Stimulated activated CD8-positive, alpha-beta memory T cell treated with anti-CD3 and anti-CD28 coated beads, Interleukin-12 subunit alpha, Interleukin-12 subunit beta, amount 100 ng/mL, for 24 hours (primary cell): ENCODE results near the gene TTI1.
A peak's percentile ranks its signal among the peaks of the same experiment; 100 is the strongest.

Source experiments
- DNase-seq: peaks from one replicate; pipeline ENCODE4 v3.0.0-alpha.2; 2020; ENCODE audit errors: extremely low read depth

The TTI1 gene

DNA sequence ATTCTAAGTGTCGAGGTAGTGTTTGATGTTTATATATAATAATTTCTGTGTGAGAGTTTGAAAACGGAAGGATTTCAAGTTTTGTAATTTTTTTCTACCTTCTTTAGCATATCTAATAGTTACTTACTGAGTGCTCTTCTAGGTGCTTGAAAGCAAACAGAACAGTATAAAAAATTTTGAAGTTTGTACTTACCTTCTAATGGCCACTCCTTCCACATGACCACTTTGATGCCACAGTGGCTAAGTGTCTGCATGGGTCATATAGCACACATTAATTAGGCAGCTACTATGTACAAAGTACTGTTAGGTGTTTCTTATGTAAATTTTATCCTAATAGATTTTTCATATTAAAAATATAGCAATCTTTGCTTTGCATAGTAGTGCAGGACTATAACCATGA is 21.4 kb upstream of the TTI1 start:
- no peak for DNase-seq

- DNase-seq = no peak
Measured at GRCh38 chr20:38052870-38053269, 19.6 kb upstream of the TTI1 start.

DNA sequence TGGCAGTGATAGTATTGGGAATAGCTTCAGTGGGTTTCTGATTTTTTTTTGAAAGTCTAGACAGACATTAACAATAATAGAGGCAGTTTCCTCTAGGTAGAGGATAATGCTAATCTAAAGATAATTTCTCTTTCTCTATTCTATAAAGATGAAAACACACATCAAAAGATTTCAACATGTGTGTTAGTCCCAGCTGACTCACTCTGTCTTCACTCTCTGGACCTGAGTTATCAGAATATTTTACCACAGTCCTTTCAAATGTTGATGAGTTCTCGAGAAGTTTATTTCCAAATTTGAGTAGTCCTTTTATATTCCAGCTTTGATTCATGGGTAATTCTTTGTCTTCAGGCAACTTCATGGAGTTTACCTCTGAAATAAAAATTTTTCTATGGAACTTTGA is 17.4 kb upstream of the TTI1 start:
- no peak for DNase-seq

- no peak for DNase-seq
Measured at GRCh38 chr20:38049800-38050199, 16.5 kb upstream of the TTI1 start.

- no peak for DNase-seq
Measured at GRCh38 chr20:38046572-38046971, 13.3 kb upstream of the TTI1 start.

GRCh38 chr20:38044685-38045084 is 11.4 kb upstream of the TTI1 start:
- no peak for DNase-seq

DNA sequence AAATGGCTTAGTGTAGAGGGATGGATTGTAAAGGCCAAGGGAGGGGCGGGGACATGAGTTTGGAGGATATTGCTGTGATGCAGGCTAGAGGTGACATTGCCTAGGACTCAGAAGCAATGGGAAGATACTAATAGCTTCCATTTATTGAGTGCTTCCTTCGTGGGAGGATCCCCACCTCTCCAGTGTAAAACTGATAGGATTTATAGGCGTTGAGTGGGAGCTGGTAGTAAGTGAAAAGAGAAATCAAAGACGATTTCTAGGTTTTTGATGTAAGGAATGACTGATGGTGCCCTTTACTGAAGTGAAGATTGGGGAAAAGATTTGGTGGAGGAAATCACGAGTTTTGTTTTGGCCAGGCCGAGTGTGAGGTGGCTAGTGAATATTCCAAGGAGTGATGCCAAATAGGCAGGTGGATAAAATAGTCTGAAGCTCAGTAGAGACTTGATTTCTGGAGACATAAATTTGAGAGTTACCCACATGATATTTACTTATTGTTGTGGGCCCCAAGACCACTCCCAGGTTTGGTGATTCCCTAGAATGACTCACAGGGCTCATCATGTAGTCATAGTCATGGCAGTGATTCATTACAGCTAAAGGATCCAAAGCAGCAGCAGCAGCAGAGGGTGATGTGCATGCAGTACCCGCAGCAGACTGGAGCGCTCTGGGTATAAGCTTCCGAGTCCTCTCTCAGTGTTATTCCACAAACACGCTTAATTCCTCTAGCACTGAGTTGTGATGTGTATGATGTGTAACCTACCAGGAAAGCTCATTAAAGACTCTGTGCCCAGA is 10.4 kb upstream of the TTI1 start:
- DNase-seq = no peak

- no peak for DNase-seq
Measured at GRCh38 chr20:38040276-38040675, 7.0 kb upstream of the TTI1 start.

- no peak for DNase-seq
Measured at GRCh38 chr20:38036366-38036765, 3.1 kb upstream of the TTI1 start.

- no peak for DNase-seq
Measured at GRCh38 chr20:38034961-38035360, 1.7 kb upstream of the TTI1 start.

GRCh38 chr20:38034108-38034649 is 923 bp upstream of the TTI1 start:
- no peak for DNase-seq

DNA sequence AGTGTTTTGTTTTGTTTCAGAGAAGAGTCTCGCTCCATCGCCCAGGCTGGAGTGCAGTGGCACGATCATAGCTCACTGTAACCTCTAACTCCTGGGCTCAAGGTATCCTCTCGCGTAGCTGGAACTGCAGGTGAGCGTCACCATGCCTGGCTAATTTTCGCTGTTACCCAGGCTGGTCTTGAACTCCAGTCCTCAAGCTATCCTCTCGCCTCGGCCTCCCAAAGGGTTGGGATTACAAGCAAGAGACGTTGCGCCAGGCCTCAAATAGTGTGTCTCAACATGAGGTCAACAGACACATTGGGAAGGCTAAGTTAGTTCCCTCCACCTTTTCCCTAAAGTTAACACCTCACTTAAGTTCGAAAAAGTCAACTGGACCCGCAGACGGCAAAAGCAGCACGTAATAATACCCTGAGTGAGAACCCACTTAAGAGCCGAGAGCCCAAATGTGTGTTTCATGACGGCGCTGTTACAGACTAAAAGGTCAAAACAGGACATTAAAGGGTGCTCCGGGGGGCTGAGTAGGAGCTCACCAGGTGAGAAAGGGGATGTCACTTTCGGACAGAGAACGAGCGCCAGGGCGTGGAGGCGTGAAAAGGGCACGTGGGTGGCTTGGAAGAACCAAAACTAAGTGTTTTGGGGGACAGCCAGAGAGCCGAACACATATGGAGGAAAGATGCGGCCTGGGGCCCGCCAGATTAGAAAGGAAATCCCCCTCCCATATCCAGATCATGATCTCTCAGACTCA is 499 bp downstream of the TTI1 start:
- DNase-seq = peak; percentile 31

DNA sequence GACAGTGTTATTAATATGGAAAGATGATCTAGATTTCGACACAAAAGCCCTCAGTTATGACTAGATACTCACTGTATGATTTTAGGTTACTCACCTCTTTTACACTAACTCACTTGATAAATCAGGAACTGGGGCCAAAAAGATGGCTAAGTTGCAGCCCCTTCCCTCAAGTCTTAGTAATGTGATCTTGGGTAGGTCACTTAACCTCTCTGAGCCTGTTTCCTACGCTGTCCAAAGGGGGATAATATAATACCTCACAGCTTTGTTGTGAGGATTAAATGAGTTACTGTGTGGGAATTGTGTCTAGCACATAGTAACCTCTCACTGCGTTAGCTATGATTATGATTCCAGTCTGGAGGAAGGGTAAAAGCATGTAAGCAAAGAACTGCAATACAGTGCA is 1.3 kb downstream of the TTI1 start:
- no peak for DNase-seq

DNA sequence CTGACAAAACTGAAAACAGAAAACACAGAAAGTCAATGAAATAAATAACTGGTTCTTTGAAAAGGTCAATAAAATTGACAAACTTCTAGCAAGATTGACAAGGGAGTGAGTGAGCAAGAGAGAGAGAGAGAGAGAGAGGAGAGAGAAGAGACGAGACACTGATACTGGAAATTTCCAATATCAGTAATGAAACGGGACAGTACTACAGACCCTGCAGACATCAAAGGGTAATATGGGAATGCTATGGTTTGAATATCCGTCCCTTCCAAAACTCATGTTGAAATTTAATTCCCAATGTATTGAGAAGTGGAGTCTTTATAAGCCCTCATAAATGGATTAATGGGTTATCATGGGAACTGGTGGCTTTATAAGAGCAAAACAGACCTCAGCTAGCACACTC is 3.8 kb downstream of the TTI1 start:
- no peak for DNase-seq

- DNase-seq = no peak
Measured at GRCh38 chr20:38024496-38024895, 8.8 kb downstream of the TTI1 start.

- DNase-seq = no peak
Measured at GRCh38 chr20:38023181-38024001, 9.9 kb downstream of the TTI1 start.

DNA sequence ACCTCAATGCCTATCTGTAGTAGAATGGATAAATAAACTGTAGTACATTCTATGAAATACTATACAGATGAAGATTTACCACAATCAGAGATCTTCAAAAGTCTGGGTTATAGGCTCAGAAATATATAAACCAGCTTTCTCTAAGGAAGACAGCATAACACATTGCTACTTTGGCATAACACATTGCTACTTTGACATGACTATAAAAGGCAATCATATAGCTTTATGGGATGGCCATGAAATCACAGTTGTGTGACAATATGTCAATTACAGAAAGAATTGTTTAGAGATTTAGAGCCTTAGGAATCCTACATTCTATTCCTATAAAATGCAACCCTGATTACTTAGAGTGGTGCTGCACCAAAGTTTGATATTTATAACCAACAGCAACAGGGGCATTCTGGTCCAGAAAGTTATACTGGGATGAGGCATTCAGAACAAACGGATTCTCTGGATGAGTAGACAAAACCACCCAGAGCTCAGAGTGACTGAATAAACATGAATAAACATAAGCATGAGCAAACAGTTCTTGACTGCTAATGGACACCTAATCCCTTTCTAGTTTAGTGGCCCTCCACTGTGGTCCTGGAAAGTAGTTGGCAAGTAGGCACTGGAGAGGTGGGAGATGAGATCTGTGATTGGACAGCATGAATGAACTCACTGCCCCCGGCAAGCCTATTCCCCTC is 12.0 kb downstream of the TTI1 start:
- DNase-seq = no peak

DNA sequence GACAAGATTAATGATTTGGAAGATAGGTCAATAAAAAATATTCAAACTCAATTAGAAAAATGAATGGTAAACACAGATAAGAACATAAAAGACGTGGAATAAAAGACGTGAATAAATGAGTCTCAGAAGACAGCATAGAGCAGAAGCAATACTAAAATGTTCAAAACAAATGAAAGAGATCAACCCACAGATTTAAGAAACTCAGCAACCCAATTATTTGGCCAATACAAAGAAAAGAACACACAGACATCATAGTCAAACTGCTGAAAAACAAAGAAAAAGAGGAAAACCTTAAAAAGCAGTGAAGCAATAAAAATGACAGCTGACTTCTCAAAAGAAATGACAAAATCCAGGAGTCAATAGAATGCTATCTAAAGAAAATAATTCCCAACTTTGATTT is 14.9 kb downstream of the TTI1 start:
- DNase-seq = no peak

GRCh38 chr20:38017959-38018358 is 15.3 kb downstream of the TTI1 start:
- DNase-seq = no peak

- no peak for DNase-seq
Measured at GRCh38 chr20:38013887-38014286, 19.4 kb downstream of the TTI1 start.

GRCh38 chr20:38012332-38012731 is 20.9 kb downstream of the TTI1 start:
- DNase-seq = no peak

GRCh38 chr20:38011696-38012095 is 21.6 kb downstream of the TTI1 start:
- DNase-seq = no peak
